HG03378 (cell line): ENCODE measurements around the gene HOXD11.

Experiments used
- ATAC-seq: cut with Tn5 transposase; IDR thresholded peaks from one replicate; pipeline ENCODE4 v1.9.1; 2021; ENCODE audit warnings: mild to moderate bottlenecking, moderate library complexity; ENCODE audit not compliant: unreplicated experiment

HOXD11 gene

GRCh38 chr2:176081376-176081836 is 25.7 kb upstream of the HOXD11 start:
- ATAC-seq: no peak

DNA sequence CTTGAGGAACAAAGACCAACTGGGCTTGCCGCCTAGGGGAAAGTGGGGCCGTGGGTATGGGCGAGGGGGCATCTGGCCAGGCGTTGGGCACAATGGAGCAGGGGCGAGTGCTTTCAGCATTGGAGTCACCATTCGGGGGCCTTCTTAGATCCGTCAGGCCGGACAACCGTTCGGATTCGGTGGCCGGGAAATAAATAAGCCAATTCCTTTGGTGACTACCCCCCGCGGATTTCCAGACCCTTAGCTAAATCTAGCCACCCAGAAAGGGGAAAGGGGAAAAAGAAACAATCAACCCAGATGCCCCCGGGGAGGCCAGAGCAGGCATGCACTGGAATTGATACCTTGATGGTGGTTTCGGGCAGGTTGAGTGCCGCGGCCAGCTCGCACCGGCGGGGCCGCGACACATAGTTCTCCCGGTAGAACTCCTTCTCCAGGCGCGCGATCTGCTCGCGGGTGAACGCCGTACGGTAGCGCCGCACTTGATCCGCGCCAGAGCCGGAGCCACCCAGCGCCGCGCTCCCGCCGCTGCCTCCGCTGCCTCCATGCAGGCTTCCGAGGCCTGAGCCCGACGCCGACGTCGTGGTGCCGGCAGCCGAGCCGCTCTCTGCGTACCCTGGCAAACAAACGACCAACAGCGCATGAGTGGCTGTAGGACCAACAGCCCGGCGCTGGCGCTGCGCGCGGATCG is 25.1 kb upstream of the HOXD11 start:
- ATAC-seq: no peak

DNA sequence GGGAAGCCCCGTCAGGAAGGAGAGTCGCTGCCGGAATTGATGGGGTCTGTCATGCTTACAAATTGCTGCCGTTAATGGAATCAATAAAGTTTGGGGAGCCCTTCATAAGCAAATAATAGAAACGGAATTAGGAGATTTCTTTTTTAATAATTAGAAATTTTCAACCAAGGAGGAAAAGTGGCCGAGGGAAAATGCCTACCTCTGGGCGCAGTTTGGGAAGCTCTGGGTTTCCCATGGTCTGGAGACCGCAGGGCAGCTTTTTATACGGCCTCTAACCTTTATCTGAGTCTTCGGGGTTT is 24.6 kb upstream of the HOXD11 start:
- no peak for ATAC-seq

- no peak for ATAC-seq
These were observed 24.0 kb upstream of the HOXD11 start for GRCh38 chr2:176082824-176083751.

GRCh38 chr2:176083796-176084261 is 23.3 kb upstream of the HOXD11 start, which contains the start of gene EVX2:
Gene EVX2 (minus strand): TSS chr2:176083962. CDS start chr2:176083776, 186 bp downstream.
- ATAC-seq: no peak

DNA sequence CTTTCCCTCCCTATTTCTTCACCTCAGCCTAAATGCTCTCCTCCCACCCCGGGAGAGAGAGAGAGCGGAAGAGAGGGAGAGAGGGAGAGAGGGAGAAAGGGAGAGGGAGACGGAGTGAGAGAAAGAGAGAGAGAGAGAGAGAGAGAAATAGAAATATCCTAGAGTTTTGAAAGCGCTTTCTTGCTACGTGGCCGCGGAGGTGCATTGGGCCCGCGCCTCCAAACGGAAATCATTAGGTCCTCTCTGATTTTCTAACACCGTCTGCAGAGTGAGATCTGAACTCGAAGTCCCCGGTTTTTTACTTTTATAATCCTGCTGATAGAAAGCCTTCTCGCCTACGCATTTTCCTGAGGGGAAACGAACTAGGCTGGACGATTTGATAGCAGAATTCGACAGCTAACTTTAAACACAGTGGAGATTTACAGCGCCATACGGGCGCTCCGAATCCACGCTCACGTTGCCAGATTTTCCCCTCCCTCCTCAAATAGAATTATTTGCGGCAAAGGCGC is 22.4 kb upstream of the HOXD11 start:
- no peak for ATAC-seq

- no peak for ATAC-seq
These were observed 21.8 kb upstream of the HOXD11 start for GRCh38 chr2:176085120-176085788.

- no peak for ATAC-seq
These were observed 21.0 kb upstream of the HOXD11 start for GRCh38 chr2:176085861-176086771.

- ATAC-seq: no peak
These were observed 19.6 kb upstream of the HOXD11 start for GRCh38 chr2:176087330-176088047.

DNA sequence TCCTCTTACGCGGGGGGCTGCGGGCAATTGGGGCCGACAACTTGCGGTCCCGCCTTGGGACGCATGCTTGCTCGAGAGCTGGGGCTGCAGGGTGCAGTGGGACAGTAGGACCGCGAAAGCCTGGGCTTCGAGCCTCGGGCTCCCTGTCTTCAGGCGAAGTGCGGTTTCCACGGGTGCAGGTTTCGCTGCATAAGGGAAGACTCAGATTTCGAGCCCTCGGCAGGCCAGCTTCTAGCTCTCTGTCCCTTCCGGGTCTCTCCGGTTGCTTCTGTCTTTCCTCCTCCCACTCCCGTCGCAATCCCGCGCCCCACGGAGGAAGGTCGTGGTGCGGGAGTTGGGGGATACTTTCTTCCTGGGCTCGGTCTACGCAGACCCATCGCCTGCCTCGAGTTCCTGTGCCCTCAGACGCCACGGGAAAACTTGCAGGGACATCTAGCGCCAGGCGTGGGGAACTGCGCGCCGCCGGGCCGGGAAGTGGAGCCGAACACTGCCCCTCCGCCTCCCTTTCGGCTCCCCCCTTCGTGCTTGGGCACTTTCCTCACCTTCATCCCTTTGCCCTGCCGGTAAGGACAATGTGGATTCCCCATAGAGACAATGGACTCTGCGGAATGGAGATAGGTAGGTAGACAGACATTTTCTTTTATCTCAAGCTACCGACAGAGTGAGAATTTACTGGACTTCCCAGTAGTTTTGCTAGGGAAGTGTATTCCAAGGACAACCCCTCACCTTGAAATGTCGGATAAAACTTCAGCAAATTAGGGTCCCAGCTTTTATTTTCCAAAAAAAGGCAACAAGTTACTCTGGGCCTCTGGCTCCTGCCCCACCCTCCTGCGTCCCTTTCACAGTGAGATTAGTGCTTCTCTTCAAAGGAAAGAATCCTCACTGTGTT is 18.8 kb upstream of the HOXD11 start:
- no peak for ATAC-seq

- ATAC-seq: no peak
These were observed 17.9 kb upstream of the HOXD11 start for GRCh38 chr2:176088937-176089842.

DNA sequence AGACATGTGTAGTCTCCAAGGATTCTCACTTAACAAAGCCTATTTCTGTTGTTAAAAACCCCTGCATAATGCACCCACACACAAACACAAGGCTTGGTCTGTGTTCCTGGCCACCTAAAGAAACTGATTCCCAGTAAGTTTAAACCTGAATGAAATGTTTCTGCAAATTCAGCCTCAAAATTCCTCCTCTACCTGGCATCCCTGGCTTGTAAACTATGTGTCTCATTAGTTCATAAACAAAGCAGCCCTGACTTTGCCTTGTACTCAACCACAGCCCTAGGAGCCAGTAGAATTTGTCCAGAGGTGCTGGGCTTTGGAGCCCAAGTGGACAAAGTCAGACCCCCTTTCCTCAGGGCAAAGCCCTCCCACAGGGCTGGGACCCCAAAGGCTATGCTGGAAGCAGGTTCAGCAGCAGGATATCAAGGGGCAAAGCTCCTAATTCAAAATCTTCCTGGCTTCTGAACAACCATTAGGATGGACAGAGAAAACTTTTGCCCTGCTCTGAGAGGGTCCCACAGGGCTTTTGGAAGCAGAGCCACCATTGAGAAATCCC is 17.2 kb upstream of the HOXD11 start:
- no peak for ATAC-seq

GRCh38 chr2:176090862-176091261 is 16.2 kb upstream of the HOXD11 start:
- ATAC-seq: no peak

- no peak for ATAC-seq
These were observed 15.5 kb upstream of the HOXD11 start for GRCh38 chr2:176091329-176092258.

GRCh38 chr2:176092270-176093144 is 14.6 kb upstream of the HOXD11 start, which contains the start of gene HOXD13:
Gene HOXD13 (plus strand): TSS chr2:176092721. CDS start chr2:176092891, 170 bp downstream.
- no peak for ATAC-seq
